Uterus (tissue), 2 donors: Measurements from ENCODE around the gene MPPED1.

Experiments used
- POLR2A ChIP-seq, 2 donors: fragments of 450-650 bp; IDR thresholded peaks; one replicate each; pipeline ENCODE4 v1.6.1; 2016; ENCODE audit warnings: antibody characterized with exemption in 2 of 2, mild to moderate bottlenecking in 1 of 2, moderate library complexity in 1 of 2
- TF ChIP-seq, protein P1 (sequence below), 4 experiments: fragments of 200-600 bp in 2 of 4; fragments of 450-650 bp in 2 of 4; sonication (generic) in 2 of 4; IDR thresholded peaks; one replicate each; pipeline ENCODE4 v1.5.1; 2016 to 2019; ENCODE audit warnings: antibody characterized with exemption in 4 of 4, mild to moderate bottlenecking in 2 of 4, moderate library complexity in 1 of 4

GRCh38 chr22:43389227-43389836 is 22.5 kb upstream of the MPPED1 start:
- TF ChIP-seq, protein P1, sequence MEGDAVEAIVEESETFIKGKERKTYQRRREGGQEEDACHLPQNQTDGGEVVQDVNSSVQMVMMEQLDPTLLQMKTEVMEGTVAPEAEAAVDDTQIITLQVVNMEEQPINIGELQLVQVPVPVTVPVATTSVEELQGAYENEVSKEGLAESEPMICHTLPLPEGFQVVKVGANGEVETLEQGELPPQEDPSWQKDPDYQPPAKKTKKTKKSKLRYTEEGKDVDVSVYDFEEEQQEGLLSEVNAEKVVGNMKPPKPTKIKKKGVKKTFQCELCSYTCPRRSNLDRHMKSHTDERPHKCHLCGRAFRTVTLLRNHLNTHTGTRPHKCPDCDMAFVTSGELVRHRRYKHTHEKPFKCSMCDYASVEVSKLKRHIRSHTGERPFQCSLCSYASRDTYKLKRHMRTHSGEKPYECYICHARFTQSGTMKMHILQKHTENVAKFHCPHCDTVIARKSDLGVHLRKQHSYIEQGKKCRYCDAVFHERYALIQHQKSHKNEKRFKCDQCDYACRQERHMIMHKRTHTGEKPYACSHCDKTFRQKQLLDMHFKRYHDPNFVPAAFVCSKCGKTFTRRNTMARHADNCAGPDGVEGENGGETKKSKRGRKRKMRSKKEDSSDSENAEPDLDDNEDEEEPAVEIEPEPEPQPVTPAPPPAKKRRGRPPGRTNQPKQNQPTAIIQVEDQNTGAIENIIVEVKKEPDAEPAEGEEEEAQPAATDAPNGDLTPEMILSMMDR (IDR thresholded peaks at IDR 0.05) = no peak
- TF ChIP-seq POLR2A (IDR thresholded peaks at IDR 0.05) = no peak
